Esophagus muscularis mucosa (tissue), 4 donors: Measurements from ENCODE around the gene GGT5. TPM values are rescaled to one million over a fixed set of nuclear protein-coding genes. Genes with fewer than 3 reads are reported as not detected.
A peak's percentile ranks its signal among the peaks of the same experiment; 100 is the strongest.
"Not testable (repeated sequence)": the region's sequence is repeated elsewhere in the genome, so short reads cannot be mapped to it uniquely, and the experiment has no call there.

Experiments
- DNase-seq: peaks from one replicate; pipeline ENCODE4 v3.0.0-alpha.2; 2017; ENCODE audit errors: extremely low spot score
- H3K27ac ChIP-seq, 4 donors: fragments of 200-600 bp; sonication (generic); replicated peaks in 1 of 4; 1 replicate in 3 of 4; 2 replicates in 1 of 4; pipeline ENCODE4 v1.5.1; 2016 to 2019; ENCODE audit warnings: mild to moderate bottlenecking in 1 of 4
- H3K27me3 ChIP-seq, 4 donors: fragments of 200-600 bp; sonication (generic); one replicate each; pipeline versions ENCODE4 v1.5.1 to v1.6.0; 2016 to 2019
- H3K36me3 ChIP-seq, 4 donors: fragments of 200-600 bp; sonication (generic); one replicate each; pipeline ENCODE4 v1.5.1; 2016 to 2019
- H3K4me1 ChIP-seq, 4 donors: fragments of 200-600 bp; sonication (generic); one replicate each; pipeline ENCODE4 v1.5.1; 2016 to 2019
- H3K4me3 ChIP-seq, 4 donors: fragments of 200-600 bp; sonication (generic); 1 replicate in 2 of 4; 2 replicates in 2 of 4; pipeline ENCODE4 v1.5.1; 2016 to 2019; ENCODE audit warnings: mild to moderate bottlenecking in 4 of 4, moderate library complexity in 1 of 4
- H3K9me3 ChIP-seq, 4 donors: fragments of 200-600 bp; sonication (generic); 1 replicate in 3 of 4; 2 replicates in 1 of 4; pipeline ENCODE4 v1.5.1; 2016 to 2019
- EP300 ChIP-seq: sonication (generic); formaldehyde crosslinking; IDR thresholded peaks from one replicate; pipeline ENCODE4 v1.6.1; 2017; ENCODE audit warnings: antibody characterized with exemption
- POLR2A ChIP-seq: fragments of 450-650 bp; IDR thresholded peaks from one replicate; pipeline ENCODE4 v1.6.1; 2017; ENCODE audit warnings: antibody characterized with exemption, moderate library complexity, mild to moderate bottlenecking, low read depth
- POLR2AphosphoS5 ChIP-seq, 2 donors: sonication (generic); formaldehyde crosslinking; IDR thresholded peaks; one replicate each; pipeline ENCODE4 v1.6.1; 2017; ENCODE audit warnings: antibody characterized with exemption in 2 of 2
- WGBS: methylation state at CpG from one replicate; pipeline ENCODE4 v1.1.5; 2018; 5-methylcytosine and 5-hydroxymethylcytosine counted together
- intact Hi-C: fragments of 100-400 bp; cut with DNase I; formaldehyde crosslinking; loops from one replicate; pipeline ENCODE4 v1.15.1; 2023
- total RNA-seq, 4 donors: library from RNA; depleted of rRNA; stranded (reverse); fragments of >200 nt; gene quantifications; one replicate each; pipeline versions ENCODE4 v1.1.0 to v1.2.1, GENCODE V29; 2016
- TF ChIP-seq, protein P1 (sequence below), 3 experiments: fragments of 200-600 bp in 2 of 3; fragments of 450-650 bp in 1 of 3; sonication (generic) in 2 of 3; IDR thresholded peaks; one replicate each; pipeline ENCODE4 v1.5.1; 2017 to 2019; ENCODE audit warnings: antibody characterized with exemption in 3 of 3, mild to moderate bottlenecking in 2 of 3, moderate library complexity in 1 of 3

GGT5 gene
- total RNA-seq, 4 donors from 2014 or later, result 15.4 to 59.2 (median 37.2) TPM

DNA sequence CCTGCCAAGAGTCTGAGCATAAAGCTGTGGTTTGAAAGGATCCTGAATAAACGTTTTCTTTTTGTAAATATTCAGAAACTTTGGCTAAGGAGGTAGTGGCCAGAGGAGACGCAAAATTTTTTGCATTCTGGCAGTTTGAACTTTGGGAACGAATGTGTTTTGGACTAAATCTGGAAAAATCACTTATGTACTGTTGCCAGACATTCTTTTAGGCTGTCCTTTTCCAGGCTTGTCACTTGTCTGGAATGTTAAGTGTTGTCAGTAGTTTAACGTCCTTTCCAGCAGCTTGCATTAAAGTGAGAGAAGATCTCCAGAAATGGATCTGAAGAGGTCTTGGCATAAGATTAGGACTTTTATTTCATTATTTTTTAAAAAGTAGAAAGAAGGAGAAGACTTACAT, 44.2 kb upstream of the GGT5 start:
- no peak for DNase-seq
- WGBS, result 18% methylated on average over 4 of the region's 4 CpGs
- TF ChIP-seq POLR2AphosphoS5 (IDR thresholded peaks at IDR 0.05) (no peak), EP300 (no peak), POLR2A (no peak)
- TF ChIP-seq, protein P1, sequence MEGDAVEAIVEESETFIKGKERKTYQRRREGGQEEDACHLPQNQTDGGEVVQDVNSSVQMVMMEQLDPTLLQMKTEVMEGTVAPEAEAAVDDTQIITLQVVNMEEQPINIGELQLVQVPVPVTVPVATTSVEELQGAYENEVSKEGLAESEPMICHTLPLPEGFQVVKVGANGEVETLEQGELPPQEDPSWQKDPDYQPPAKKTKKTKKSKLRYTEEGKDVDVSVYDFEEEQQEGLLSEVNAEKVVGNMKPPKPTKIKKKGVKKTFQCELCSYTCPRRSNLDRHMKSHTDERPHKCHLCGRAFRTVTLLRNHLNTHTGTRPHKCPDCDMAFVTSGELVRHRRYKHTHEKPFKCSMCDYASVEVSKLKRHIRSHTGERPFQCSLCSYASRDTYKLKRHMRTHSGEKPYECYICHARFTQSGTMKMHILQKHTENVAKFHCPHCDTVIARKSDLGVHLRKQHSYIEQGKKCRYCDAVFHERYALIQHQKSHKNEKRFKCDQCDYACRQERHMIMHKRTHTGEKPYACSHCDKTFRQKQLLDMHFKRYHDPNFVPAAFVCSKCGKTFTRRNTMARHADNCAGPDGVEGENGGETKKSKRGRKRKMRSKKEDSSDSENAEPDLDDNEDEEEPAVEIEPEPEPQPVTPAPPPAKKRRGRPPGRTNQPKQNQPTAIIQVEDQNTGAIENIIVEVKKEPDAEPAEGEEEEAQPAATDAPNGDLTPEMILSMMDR (IDR thresholded peaks at IDR 0.05), result no peak
- peak overlapping the region in 3 of 4 donors; percentile 3 to 28 (median 11) for H3K4me3 ChIP-seq
- H3K9me3 ChIP-seq, result no peaks in the 10 kb centered on the region
- intact Hi-C loops, result no loop called here
- H3K27me3 ChIP-seq, result no peaks in the 10 kb centered on the region
- peaks cover 77 to 93% (median 90%) of the 10 kb centered on the region in 4 donors for H3K4me1 ChIP-seq
- H3K27ac ChIP-seq, result peak overlapping the region; percentile 77 to 87 (median 84)
- H3K36me3 ChIP-seq, result no peaks in the 10 kb centered on the region

DNA sequence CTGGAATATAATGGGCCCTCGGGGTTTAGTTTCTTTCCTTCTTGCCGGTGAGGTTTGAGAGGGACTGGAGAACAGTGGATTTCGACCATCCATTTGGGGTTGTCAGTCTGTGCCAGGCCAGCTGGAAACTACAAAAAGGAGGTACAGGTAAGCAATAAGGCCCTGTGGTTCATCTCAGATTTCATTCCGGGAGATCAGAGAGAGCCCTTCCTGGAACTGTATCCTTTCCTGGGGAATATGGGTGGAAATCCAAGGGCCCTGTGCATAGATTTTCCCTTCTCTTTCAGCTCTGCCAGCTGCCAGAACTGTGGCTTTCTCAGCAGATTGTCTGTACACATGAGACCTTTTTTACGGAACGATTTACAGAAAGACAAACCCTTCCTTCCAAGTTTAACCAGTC, 42.9 kb upstream of the GGT5 start:
- H3K27me3 ChIP-seq, H3K9me3 ChIP-seq, H3K36me3 ChIP-seq, DNase-seq, H3K4me3 ChIP-seq, intact Hi-C loops: not testable (repeated sequence)
- WGBS, result 38% methylated on average over 4 of the region's 6 CpGs
- Histone ChIP-seq H3K27ac (peak overlapping the region; percentile 77 to 87 (median 84)), H3K4me1 (peaks cover 72 to 95% (median 86%) of the 10 kb centered on the region in 4 donors)

DNA sequence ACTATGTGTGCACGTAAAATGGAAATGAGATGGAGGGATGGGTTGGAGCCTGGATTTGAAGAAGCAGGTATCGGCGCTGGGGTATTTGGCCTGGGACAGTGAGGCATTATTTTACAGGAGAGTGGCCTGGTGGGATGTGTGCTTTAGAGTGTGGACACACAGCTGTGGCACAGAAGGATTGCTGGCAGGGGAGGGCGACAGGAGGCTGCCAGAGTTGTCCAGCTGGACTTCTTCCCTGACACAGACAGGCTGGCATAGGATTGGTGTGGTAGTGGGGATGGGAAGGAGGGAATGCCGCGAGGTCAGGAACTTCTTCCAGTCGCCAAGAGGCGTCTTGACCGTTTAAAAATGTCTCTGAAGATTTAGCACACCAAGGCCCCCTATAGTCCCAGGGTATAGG, 42.3 kb upstream of the GGT5 start:
- 79% methylated on average over 3 of the region's 9 CpGs for WGBS
- DNase-seq, H3K36me3 ChIP-seq, H3K27me3 ChIP-seq, H3K9me3 ChIP-seq, H3K4me3 ChIP-seq, intact Hi-C loops: not testable (repeated sequence)
- Histone ChIP-seq H3K4me1 (peaks cover 70 to 95% (median 85%) of the 10 kb centered on the region in 4 donors), H3K27ac (peak overlapping the region; percentile 77 to 87 (median 84))

DNA sequence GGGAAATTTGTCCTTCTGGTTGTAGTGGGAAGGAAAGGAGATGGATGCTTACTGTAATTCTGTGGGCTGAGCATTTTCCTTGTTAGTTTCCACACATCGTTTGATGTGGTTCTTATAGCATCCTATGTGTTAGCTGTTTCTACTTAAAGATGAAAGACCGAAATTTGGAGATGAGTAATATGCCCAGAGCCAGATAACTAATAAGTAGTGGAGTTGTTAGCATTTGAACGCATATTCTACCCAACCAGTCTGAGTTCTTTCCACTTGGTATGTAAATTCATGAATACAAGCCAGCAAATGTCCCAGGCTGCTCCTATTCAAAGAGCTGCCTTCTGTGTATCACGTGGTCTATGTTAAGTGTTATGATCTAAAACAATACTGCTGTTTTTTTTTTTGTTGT, 40.4 kb upstream of the GGT5 start:
- WGBS, result 48% methylated on average over 4 of the region's 4 CpGs
- Histone ChIP-seq H3K36me3 (no peaks in the 10 kb centered on the region), H3K4me1 (peaks cover 50 to 91% (median 78%) of the 10 kb centered on the region in 4 donors), H3K27me3 (no peaks in the 10 kb centered on the region), H3K9me3 (no peaks in the 10 kb centered on the region), H3K27ac (peak overlapping the region; percentile 59 to 73 (median 70)), H3K4me3 (no peak overlapping the region)
- peak in 1 of 2 donors; percentile 13 for TF ChIP-seq POLR2AphosphoS5 (IDR thresholded peaks at IDR 0.05)
- TF ChIP-seq, protein P1 (IDR thresholded peaks at IDR 0.05), result no peak
- TF ChIP-seq POLR2A, result no peak
- TF ChIP-seq EP300, result no peak
- intact Hi-C loops, result no loop called here
- DNase-seq, result no peak

DNA sequence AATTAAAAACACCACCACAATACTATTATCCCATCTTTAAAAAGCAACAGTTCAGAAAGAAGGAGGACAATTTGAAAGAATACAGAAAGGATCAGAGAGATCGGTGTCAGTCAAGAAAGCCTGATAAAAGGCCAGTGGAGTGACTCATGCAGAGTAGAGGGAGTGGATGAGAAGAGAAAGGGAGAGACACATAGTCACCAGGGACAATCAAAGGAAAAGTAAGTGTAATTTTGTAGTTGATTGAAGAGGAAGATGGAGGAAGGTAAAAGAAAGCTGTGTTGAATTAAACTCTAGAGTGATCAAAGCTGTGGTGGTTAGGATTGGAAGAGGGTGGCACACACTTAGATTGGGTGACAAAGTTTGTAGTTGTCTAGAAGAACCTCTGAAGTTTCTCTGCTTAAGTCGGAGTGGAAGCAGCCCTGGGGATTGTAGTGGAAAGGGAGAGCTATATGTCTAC, 39.9 kb upstream of the GGT5 start:
- no peak overlapping the region for H3K4me3 ChIP-seq
- DNase-seq, result no peak
- no peaks in the 10 kb centered on the region for H3K36me3 ChIP-seq
- H3K27ac ChIP-seq, result peak overlapping the region; percentile 59 to 73 (median 70)
- intact Hi-C loops, result no loop called here
- TF ChIP-seq EP300, result no peak
- no peak for TF ChIP-seq POLR2AphosphoS5 (IDR thresholded peaks at IDR 0.05)
- TF ChIP-seq POLR2A, result no peak
- TF ChIP-seq, protein P1 (IDR thresholded peaks at IDR 0.05), result no peak
- peaks cover 45 to 90% (median 74%) of the 10 kb centered on the region in 4 donors for H3K4me1 ChIP-seq
- WGBS, result 72% methylated on average over 2 of the region's 2 CpGs
- no peaks in the 10 kb centered on the region for H3K9me3 ChIP-seq
- H3K27me3 ChIP-seq, result no peaks in the 10 kb centered on the region

DNA sequence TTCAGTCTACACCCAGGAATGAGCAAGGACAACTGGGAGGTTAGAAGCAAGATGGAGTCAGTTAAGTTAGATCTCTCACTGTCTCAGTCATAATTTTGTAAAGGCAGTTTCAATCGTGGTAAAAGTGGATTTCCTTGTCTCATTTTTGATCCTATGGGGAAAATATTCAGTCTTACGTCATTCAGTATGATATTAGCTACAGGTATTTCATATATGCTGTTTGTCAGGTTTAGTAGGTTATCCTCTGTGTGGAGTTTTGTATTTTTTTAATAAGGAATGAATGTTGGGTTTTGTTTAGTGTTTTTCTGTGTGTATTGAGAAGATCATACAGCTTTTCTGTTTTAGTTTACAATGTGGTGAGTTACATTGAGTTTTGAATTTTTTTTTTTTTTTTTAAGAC, 37.5 kb upstream of the GGT5 start:
- Histone ChIP-seq H3K4me1 (peaks cover 25 to 81% (median 63%) of the 10 kb centered on the region in 4 donors), H3K9me3 (no peaks in the 10 kb centered on the region), H3K4me3 (no peak overlapping the region), H3K36me3 (no peaks in the 10 kb centered on the region), H3K27me3 (no peaks in the 10 kb centered on the region), H3K27ac (no peak overlapping the region)
- no peak for DNase-seq
- 77% methylated on average over 2 of the region's 2 CpGs for WGBS
- intact Hi-C loops, result no loop called here
- no peak for TF ChIP-seq POLR2AphosphoS5 (IDR thresholded peaks at IDR 0.05)
- TF ChIP-seq EP300, result no peak
- TF ChIP-seq, protein P1 (IDR thresholded peaks at IDR 0.05), result no peak
- TF ChIP-seq POLR2A, result no peak

DNA sequence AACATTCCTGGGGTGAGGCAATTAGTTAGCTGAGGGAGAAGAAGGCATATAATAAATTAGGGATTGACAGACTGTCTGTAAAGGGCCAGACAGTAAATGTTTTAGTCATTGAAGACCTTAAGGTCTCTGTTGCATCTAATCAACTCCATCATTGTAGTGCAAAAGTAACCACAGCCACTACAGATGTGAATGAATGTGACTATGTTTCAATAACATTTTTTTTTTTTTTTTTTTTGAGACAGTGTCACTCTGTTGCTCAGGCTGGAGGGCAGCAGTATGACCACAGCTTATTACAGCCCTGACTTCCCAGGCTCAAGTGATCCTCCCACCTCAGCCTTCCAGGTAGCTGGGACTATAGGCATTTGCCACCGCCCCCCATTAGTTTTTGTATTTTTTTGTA, 35.5 kb upstream of the GGT5 start:
- H3K4me3 ChIP-seq, H3K27ac ChIP-seq, H3K36me3 ChIP-seq, DNase-seq, intact Hi-C loops, H3K27me3 ChIP-seq, H3K9me3 ChIP-seq: not testable (repeated sequence)
- 100% methylated on average over 1 of the region's 1 CpG for WGBS
- peaks cover 13 to 73% (median 53%) of the 10 kb centered on the region in 4 donors for H3K4me1 ChIP-seq
